Endothelial cell of umbilical vein (primary cell): ENCODE results near the gene RIMBP2. TPM values are rescaled to one million over a fixed set of nuclear protein-coding genes. Genes with fewer than 3 reads are reported as not detected.

Experiments used
- BruUV-seq: library from RNA; stranded (reverse); fragments of 400-500 nt; replicated peaks from 2 replicates; lab custom pipeline; 2021; lab: Mats Ljungman, UMichigan
- CTCF ChIA-PET: fragments of 300-600, 350-600 bp; sonication (Branson Sonifier 250); formaldehyde crosslinking; loops from one replicate; lab custom pipeline; 2021; ENCODE audit warnings: antibody characterized with exemption, inconsistent platforms; lab: Charles Lee
- POLR2A ChIA-PET: fragments of 300-600, 350-600 bp; sonication (Branson Sonifier 250); formaldehyde crosslinking; loops from one replicate; lab custom pipeline; 2021; ENCODE audit warnings: antibody characterized with exemption, inconsistent platforms; lab: Charles Lee
- DNase-seq: peaks from one replicate; pipeline ENCODE4 v3.0.0-alpha.2; 2011; ENCODE audit warnings: low read depth, low spot score
- FAIRE-seq: peaks from 2 replicates; lab custom pipeline; 2011; peaks lifted over from hg19 to GRCh38; lab: Jason Lieb, UNC
- H2AFZ ChIP-seq: 2 replicates; pipeline ENCODE4 v1.6.0; 2012; ENCODE audit warnings: low read depth, low read length, control low read depth, inconsistent platforms
- H3K27ac ChIP-seq: 2 replicates; pipeline ENCODE4 v1.5.1; 2011; ENCODE audit warnings: low read depth, mild to moderate bottlenecking, control low read depth, low read length, moderate library complexity; ENCODE audit not compliant: insufficient read depth
- H3K27me3 ChIP-seq, 2 experiments: 2 replicates each; pipeline versions ENCODE4 v1.6.0 to v1.6.1; 2011; ENCODE audit warnings: low read length in 2 of 2, mixed read lengths in 1 of 2; ENCODE audit not compliant: control insufficient read depth in 2 of 2, insufficient read depth in 2 of 2
- H3K36me3 ChIP-seq, 2 experiments: 2 replicates in 1 of 2; 3 replicates in 1 of 2; pipeline ENCODE4 v1.5.1; 2011; ENCODE audit warnings: low read length in 2 of 2, mild to moderate bottlenecking in 1 of 2, moderate library complexity in 1 of 2; ENCODE audit not compliant: control insufficient read depth in 2 of 2, insufficient read depth in 2 of 2; ENCODE audit errors: extremely low read depth in 1 of 2
- H3K4me1 ChIP-seq: 3 replicates; pipeline ENCODE4 v1.5.1; 2011; ENCODE audit warnings: mild to moderate bottlenecking, low read length; ENCODE audit not compliant: control insufficient read depth, insufficient read depth; ENCODE audit errors: extremely low read depth
- H3K4me2 ChIP-seq: 2 replicates; pipeline ENCODE4 v1.6.1; 2011; ENCODE audit warnings: low read length, control low read depth, mixed read lengths; ENCODE audit not compliant: insufficient read depth
- H3K4me3 ChIP-seq, 3 experiments: fragments of 200-600 bp in 1 of 3; sonication (generic), shearing (Covaris generic) in 1 of 3; replicated peaks in 1 of 3; 2 replicates each; pipeline ENCODE4 v1.5.1; 2011 to 2016; ENCODE audit warnings: control low read depth in 3 of 3, low read length in 3 of 3, mild to moderate bottlenecking in 2 of 3, inconsistent platforms in 1 of 3, low read depth in 1 of 3, moderate library complexity in 1 of 3; ENCODE audit not compliant: insufficient read depth in 1 of 3
- H3K79me2 ChIP-seq: 2 replicates; pipeline ENCODE4 v1.6.0; 2012; ENCODE audit warnings: low read length, inconsistent platforms; ENCODE audit not compliant: control insufficient read depth, insufficient read depth
- H3K9ac ChIP-seq: replicated peaks from 2 replicates; pipeline ENCODE3; 2011; ENCODE audit warnings: low read length, control low read depth; ENCODE audit not compliant: insufficient read depth; ENCODE audit errors: extremely low read depth
- H3K9me1 ChIP-seq: replicated peaks from 3 replicates; pipeline ENCODE4 v1.6.0; 2011; ENCODE audit warnings: mild to moderate bottlenecking, low read length; ENCODE audit not compliant: control insufficient read depth, insufficient read depth; ENCODE audit errors: extremely low read depth
- H3K9me3 ChIP-seq: replicated peaks from 2 replicates; pipeline ENCODE4 v1.5.1; 2012; ENCODE audit warnings: low read length, inconsistent platforms; ENCODE audit not compliant: control insufficient read depth, insufficient read depth
- H4K20me1 ChIP-seq: replicated peaks from 2 replicates; pipeline ENCODE3; 2011; ENCODE audit warnings: mild to moderate bottlenecking, low read length; ENCODE audit not compliant: control insufficient read depth, insufficient read depth; ENCODE audit errors: extremely low read depth
- CTCF ChIP-seq, 2 donors: IDR thresholded peaks; 1 replicate in 1 of 2; 2 replicates in 1 of 2; pipeline ENCODE4 v1.5.1; 2011; ENCODE audit warnings: low read length in 2 of 2, mild to moderate bottlenecking in 2 of 2, moderate library complexity in 2 of 2, control low read depth in 1 of 2, inconsistent platforms in 1 of 2, low read depth in 1 of 2; ENCODE audit not compliant: insufficient read depth in 1 of 2; ENCODE audit errors: extremely low read depth in 1 of 2
- EZH2 ChIP-seq: IDR thresholded peaks from 2 replicates; pipeline ENCODE4 v1.6.1; 2012; ENCODE audit warnings: borderline replicate concordance, low read depth, mild to moderate bottlenecking, moderate library complexity, low read length, inconsistent platforms; ENCODE audit not compliant: severe bottlenecking
- FOS ChIP-seq: IDR thresholded peaks from 2 replicates; pipeline ENCODE4 v1.6.1; 2011; ENCODE audit warnings: mild to moderate bottlenecking, low read length, moderate library complexity, borderline replicate concordance; ENCODE audit not compliant: insufficient read depth
- GATA2 ChIP-seq: IDR thresholded peaks from 2 replicates; pipeline ENCODE4 v1.7.0; 2011; ENCODE audit warnings: low read depth, mild to moderate bottlenecking, moderate library complexity, mixed read lengths, low read length; ENCODE audit not compliant: insufficient read length, insufficient read depth
- JUN ChIP-seq: IDR thresholded peaks from 2 replicates; pipeline ENCODE4 v1.6.1; 2011; ENCODE audit warnings: borderline replicate concordance, low read depth; ENCODE audit not compliant: insufficient read length, insufficient read depth
- MYC ChIP-seq: IDR thresholded peaks from one replicate; pipeline ENCODE4 v1.6.1; 2011; ENCODE audit warnings: mild to moderate bottlenecking, low read depth, low read length
- POLR2A ChIP-seq: IDR thresholded peaks from 2 replicates; pipeline ENCODE4 v1.6.1; 2012; ENCODE audit warnings: low read depth, mild to moderate bottlenecking, control low read depth, low read length
- POLR2AphosphoS5 ChIP-seq: IDR thresholded peaks from 2 replicates; pipeline ENCODE4 v1.6.1; 2012; ENCODE audit warnings: low read depth, mild to moderate bottlenecking, control low read depth, low read length, moderate library complexity; ENCODE audit not compliant: insufficient read depth
- dilution Hi-C: fragments of 300-500 bp; cut with MboI; formaldehyde crosslinking; loops from one replicate; pipeline ENCODE4 v1.15.0; 2019; ENCODE audit warnings: low sequenced_read_pairs; ENCODE audit not compliant: extremely low pct_ligation_motif_present
- intact Hi-C: fragments of 100-400 bp; cut with micrococcal nuclease; formaldehyde crosslinking; loops from one replicate; pipeline ENCODE4 v1.10.0; 2022
- polyA plus RNA-seq, 4 experiments: library from polyadenylated mRNA; depleted of rRNA in 3 of 4; stranded (reverse) in 3 of 4; unstranded in 1 of 4; fragments of >200 nt; gene quantifications; 2 replicates each; pipeline versions ENCODE4 v1.2.1 to v1.2.3, GENCODE V29; 2011 to 2012; ENCODE audit warnings: missing spikeins in 1 of 4
- total RNA-seq: library from RNA; stranded (reverse); gene quantifications from 2 replicates; pipeline ENCODE4 v1.2.3, GENCODE V29; 2021
- TF ChIP-seq, protein P1 (sequence below): IDR thresholded peaks from 2 replicates; pipeline ENCODE4 v1.6.1; 2011; ENCODE audit not compliant: insufficient read depth, insufficient read length

RIMBP2 gene
- total and polyA plus RNA-seq, 2 donors (not counting 3 experiments of a cell fraction or from before 2014, with no cell fraction given) = 0.04 TPM; not detected in 1

DNA sequence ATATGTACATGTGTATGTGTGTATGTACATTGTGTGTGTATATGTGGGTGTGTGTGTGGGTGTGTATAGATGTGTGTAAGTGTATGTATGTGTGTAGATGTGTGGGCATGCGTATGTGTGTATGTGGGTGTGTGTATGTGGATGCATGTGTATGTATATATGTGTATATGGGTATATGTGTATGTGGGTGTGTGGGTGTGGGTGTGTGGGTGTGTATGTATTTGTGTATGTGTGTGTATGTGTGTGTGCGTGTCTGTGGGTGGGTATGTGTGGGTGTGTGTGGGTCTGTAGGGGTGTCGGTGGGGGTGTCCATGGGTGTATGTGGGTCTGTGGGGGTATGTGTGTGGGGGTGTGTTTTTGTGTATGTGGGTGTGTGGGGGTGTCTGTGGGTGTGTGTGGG, 276.8 kb downstream of the RIMBP2 start:
- FAIRE-seq = no peak
- H3K9me1 ChIP-seq = no peaks in the 10 kb centered on the region
- no peak for DNase-seq
- TF ChIP-seq, protein P1, sequence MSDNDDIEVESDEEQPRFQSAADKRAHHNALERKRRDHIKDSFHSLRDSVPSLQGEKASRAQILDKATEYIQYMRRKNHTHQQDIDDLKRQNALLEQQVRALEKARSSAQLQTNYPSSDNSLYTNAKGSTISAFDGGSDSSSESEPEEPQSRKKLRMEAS = no peak
- TF ChIP-seq POLR2AphosphoS5 (no peak), MYC (no peak), POLR2A (no peak), JUN (no peak), CTCF (IDR thresholded peaks at IDR 0.05; ENCODE audit: extremely low read depth in 1 of 2, insufficient read depth in 1 of 2, low read depth in 1 of 2, low read length in 2 of 2) (no peak), GATA2 (no peak), FOS (no peak), EZH2 (no peak)
- no peaks in the 10 kb centered on the region for H3K79me2 ChIP-seq
- dilution Hi-C loops (no loop called here), intact Hi-C loops (no loop called here)
- peaks cover 13% of the 10 kb centered on the region for H3K9me3 ChIP-seq
- H3K4me2 ChIP-seq = no peak overlapping the region
- H3K4me1 ChIP-seq = no peaks in the 10 kb centered on the region
- H3K36me3 ChIP-seq = no peaks in the 10 kb centered on the region
- H3K27ac ChIP-seq = no peak overlapping the region
- BruUV-seq = no TSS peak
- no peaks in the 10 kb centered on the region for H3K27me3 ChIP-seq
- H4K20me1 ChIP-seq = no peaks in the 10 kb centered on the region
- POLR2A ChIA-PET = no interaction called here
- no peak overlapping the region for H2AFZ ChIP-seq
- H3K9ac ChIP-seq = no peak overlapping the region
- CTCF ChIA-PET = no interaction called here
- H3K4me3 ChIP-seq = no peak overlapping the region
